HG02970 (cell line): ENCODE results near the gene REC8.

Experiments used
- ATAC-seq: cut with Tn5 transposase; IDR thresholded peaks from one replicate; pipeline ENCODE4 v1.9.1; 2021; ENCODE audit warnings: mild to moderate bottlenecking, moderate library complexity, moderate number of reproducible peaks; ENCODE audit not compliant: unreplicated experiment, low FRiP score

Gene REC8

DNA sequence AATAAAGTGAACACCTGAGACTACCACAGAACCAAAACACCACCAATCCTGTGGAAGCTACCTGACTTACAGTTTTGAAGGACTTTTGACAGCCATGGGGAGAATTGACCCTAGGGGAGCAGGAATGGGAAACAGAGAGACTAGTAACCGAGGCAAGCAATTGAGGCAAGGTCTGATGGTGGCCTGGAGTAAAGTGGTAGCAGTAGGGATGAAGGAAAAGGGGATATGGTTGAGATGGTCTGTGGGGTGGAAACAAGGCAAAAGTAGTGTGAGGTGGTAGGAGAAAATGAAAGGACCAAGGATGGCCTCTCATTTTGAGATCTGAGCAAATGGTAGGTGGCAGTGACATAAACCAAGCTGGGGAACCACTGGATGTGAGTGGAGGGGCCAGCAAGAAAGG is 15.0 kb upstream of the REC8 start:
- ATAC-seq: no peak

DNA sequence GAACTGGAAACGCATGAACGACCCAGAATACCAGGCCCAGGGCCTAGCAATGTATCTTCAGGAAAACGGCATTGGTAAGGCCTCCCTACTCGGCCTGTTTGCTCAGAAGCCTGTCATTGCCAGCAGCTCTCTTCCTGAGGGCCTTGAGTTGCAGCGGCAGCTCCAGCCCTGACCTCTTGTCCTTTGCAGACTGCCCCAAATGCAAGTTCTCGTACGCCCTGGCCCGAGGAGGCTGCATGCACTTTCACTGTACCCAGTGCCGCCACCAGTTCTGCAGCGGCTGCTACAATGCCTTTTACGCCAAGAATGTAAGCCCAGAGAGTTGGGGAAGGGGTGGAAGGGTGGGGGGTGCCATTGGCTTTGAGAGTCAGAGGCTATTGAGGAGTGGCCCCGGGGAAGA is 14.5 kb upstream of the REC8 start:
- ATAC-seq: no peak

DNA sequence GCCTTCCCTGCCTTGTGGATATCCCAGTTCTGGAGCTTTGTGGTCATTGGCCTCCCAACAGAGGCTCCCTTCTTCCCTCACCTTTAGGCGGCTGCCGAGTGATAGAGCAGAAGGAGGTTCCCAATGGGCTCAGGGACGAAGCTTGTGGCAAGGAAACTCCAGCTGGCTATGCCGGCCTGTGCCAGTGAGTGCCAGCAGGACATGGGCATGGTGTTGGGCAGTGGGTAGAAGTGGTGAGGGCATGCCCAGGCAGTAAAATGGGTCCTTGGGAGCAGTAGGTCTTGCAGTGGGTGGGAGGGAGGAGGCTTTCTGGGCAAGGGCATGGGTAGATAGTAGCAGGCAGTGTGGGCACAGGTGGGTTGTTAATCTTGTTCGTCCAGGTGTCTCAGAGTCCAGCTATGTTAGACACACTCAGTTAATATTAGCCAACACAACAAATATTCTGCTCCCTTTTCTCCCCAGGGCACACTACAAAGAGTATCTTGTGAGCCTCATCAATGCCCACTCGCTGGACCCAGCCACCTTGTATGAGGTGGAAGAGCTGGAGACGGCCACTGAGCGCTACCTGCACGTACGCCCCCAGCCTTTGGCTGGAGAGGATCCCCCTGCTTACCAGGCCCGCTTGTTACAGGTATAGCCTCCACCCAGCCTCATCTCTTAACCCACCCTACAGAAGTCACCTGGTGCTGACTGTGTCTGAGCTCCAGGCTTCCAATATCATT is 11.9 kb upstream of the REC8 start:
- ATAC-seq: no peak

DNA sequence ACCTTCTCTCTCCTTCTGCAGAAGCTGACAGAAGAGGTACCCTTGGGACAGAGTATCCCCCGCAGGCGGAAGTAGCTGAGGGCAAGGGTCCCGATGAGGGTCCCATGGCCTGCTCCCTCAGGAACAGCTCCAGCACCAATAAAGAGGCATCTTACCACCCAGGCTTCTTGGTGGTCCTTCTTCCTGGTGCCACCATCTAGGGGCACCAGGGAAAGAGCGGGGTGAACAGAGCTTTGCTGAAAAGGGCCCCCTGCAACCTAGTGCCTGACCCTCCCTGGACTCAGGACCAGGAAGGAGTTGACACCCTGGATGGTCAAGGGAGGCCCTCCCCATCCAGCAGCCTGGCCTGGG is 11.4 kb upstream of the REC8 start:
- peak; percentile 2 for ATAC-seq

DNA sequence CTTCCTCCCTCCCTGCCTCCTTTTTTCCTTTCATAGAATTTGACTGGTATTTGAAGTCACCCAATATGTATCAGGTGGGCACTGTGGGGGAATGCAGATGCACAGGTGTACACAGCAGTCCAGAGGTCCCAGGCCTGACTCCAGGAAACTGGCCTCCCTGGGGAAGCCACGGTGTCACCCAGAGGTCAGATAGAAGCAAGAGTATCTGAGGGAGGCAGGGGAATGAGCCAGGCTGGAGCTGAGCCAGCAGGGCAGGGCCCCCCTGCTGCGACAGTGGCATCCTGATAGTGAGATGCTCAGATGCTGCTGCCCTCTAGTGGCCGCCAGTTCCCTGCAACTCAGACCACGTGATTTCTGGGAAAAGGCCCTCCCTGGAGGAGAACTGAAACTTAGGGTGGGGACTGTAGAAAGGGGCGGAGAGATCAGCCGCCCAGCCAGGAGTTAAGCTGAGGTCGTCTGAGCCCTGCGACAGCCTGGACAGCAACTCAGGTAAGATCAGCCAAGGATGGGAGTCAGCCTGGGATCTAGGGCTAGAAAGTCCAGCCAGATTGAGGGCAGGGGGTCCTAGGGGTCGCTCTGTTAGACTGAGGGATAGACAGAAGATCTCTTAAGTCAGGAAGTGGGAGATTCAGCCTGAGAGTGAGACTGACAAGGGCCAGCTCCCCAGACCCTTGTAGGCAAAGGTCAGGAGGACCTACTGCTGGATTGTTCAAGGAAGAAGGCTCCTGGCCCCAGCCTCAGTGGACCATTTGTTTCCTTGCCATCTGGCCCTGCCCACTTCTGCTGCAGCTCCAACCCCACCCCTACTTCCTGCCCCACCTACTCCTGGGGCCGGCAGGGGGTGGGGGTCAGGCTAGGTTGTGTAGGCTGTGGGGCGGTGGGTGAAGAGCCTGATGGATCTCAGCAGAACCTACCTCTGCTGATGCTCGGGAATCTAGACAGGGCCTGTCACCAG is 10.8 kb upstream of the REC8 start, which contains the start of gene IRF9:
TSS of gene IRF9 (plus strand) at position 416 of the 955 bp plus-strand sequence. CDS start 880 bp downstream, outside the sequence.
- ATAC-seq: peak; percentile 73

DNA sequence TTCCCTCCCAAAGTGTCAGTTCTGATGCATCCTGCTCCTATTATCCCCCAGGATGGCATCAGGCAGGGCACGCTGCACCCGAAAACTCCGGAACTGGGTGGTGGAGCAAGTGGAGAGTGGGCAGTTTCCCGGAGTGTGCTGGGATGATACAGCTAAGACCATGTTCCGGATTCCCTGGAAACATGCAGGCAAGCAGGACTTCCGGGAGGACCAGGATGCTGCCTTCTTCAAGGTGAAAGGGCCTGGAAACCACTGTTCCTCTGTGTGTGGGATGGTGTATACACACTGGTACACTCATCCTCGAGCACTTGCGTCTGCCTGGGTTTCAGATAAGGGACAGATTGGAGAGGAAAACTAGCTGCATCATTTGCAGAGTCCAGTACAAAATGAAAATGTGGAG is 9.8 kb upstream of the REC8 start:
- no peak for ATAC-seq

DNA sequence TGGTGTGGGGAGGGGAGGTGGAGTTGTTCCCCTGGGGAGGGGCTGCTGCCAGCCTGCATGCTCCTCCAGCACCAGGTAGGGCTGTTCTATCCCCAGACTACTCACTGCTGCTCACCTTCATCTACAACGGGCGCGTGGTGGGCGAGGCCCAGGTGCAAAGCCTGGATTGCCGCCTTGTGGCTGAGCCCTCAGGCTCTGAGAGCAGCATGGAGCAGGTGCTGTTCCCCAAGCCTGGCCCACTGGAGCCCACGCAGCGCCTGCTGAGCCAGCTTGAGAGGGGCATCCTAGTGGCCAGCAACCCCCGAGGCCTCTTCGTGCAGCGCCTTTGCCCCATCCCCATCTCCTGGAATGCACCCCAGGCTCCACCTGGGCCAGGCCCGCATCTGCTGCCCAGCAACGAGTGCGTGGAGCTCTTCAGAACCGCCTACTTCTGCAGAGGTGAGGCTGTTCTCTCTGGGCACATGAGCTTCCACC is 7.3 kb upstream of the REC8 start:
- no peak for ATAC-seq

DNA sequence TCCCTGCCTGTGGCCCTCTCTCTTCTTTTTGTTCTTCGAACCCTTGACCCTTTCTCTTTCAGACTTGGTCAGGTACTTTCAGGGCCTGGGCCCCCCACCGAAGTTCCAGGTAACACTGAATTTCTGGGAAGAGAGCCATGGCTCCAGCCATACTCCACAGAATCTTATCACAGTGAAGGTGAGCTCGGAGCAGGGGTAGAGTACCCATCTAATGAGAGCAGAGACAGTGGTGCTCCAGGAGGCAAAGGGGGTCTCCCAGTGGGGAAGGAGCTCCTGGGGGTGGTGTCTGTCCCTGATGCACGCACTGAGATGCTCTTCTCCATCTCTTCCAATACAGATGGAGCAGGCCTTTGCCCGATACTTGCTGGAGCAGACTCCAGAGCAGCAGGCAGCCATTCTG is 6.1 kb upstream of the REC8 start:
- no peak for ATAC-seq

DNA sequence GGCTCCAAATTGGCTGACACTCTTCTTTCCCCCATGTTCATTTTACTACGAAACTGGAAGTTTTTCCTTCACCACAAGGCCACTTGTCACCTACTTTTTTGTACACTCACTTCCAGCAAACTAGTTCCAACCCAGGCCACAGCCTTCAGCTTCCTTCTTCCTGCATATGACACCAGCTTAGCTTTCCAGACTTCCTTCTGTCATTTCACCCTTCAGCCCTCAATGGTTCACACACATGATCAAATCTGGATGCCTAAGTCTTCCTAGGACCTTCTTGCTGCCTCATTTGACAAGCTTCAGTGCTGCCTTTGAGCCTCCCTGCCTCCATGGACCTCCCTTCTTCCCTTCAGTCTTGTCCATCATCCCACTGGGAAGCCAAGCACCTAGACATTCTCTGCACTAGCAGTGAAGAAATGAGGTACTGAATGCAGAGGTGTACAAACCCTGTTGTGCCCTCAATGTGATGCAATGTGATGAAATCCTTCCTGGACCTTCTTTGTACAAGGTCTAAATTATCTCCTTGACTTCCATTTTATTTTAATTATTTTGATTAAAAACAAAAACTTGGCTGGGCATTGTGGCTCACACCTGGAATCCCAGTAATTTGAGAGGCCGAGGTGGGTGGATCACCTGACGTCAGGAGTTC is 4.3 kb upstream of the REC8 start:
- ATAC-seq: no peak

DNA sequence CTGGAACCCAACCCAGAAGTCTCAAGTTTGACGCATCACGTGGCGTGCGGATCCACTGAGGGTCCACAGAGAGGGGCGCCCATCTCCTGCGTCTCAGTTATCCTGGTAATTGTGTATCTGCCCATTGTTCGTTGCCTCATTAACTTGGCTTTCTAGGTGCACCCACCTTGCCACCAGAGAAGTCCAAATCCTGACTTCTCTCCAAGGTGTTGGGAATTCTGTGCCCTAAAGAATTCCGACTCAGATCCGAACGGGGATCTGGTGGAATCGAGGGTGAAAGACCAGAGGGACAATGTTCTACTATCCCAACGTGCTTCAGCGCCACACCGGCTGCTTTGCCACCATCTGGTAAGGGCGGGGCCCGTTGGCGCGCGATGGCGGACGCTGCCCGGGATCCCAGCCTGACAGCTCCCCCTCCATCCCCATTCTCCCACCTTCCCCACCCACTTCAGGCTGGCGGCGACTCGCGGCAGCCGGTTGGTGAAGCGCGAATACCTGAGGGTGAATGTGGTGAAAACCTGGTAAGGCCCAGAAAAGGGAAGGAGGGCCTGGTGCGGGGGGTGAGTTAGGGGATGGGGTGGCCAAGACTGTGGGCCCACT is 481 bp downstream of the REC8 start:
- no peak for ATAC-seq

DNA sequence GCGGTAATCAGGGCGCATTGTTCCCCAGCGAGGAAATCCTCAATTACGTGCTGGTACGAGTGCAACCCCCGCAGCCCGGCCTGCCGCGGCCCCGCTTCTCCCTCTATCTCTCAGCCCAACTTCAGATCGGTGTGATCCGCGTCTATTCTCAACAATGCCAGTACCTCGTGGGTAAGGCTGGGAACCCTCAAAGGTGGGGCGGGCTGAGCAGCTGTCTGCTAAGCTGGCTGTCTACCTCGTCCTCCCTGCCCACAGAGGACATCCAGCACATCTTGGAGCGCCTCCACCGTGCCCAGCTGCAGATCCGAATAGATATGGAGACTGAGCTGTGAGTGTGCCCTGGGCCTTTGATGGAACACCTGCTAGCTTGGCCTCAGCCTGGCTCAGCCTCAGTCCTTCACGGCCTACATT is 996 bp downstream of the REC8 start:
- no peak for ATAC-seq

DNA sequence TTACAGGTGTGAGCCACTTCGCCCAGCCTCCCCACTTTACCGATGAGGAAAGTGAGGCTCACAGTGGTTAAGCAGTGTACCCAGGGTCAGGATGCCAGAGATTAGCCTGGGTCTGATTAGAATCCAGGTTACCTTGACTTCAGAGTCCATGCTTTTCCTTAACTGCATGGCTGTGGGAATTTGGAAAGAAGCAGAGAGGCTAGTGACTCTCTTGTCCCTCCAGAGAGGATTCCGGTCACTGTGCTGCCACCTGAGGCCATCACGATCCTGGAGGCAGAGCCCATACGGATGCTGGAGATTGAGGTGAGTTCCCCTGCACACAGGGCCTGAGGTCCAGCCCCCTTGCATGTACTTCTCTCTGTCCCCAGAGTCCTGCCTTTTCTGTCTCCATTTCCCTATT is 4.7 kb downstream of the REC8 start:
- ATAC-seq: no peak

DNA sequence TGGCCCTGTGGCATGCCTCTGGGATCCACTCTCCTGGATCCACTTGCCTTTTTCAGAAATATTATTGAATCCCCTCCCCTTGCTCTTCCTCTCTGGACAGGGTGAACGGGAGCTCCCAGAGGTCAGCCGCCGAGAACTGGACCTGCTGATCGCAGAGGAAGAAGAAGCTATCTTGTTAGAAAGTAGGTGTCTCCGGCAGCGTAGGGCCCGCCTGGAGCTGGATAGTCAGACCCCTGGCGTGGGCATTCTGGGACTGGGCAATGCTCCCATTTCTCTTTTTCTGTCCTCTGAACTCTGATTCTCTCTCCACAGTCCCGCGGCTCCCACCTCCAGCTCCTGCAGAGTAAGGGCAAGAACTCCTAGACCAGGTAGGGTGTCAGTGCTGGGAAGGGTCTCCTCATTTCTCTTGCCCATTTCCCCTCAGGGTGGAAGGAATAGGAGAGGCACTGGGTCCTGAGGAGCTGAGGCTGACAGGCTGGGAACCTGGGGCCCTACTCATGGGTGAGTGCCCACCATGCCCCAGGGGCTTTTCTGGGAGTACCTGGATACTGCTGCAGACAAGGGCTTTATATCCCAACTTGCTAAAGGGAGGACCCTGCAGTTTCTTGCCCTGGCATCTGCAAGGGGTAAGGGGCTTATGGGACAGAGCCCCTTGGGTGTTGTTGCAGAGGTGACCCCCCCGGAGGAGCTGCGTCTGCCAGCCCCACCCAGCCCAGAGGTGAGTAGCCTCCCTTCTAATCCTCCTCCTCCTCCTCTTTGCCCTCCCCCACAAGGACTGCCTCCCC is 5.4 kb downstream of the REC8 start:
- no peak for ATAC-seq

DNA sequence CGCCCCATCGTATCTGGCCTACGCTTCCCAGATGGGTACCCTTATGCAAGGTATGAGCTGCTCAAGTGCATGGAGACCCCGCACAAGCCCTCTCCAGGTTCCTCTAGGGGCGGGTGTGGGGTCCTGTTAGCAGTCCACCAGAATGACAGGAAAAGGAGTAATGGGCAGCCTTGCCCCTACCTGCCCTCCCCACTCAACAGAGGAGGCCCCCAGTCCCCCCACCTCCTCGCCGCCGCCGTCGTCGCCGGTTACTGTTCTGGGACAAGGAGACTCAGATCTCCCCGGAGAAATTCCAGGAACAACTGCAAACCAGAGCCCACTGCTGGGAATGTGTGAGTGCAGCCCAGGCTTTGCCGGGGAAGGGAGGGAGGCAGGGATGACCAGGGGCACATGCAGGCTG is 6.0 kb downstream of the REC8 start:
- no peak for ATAC-seq

DNA sequence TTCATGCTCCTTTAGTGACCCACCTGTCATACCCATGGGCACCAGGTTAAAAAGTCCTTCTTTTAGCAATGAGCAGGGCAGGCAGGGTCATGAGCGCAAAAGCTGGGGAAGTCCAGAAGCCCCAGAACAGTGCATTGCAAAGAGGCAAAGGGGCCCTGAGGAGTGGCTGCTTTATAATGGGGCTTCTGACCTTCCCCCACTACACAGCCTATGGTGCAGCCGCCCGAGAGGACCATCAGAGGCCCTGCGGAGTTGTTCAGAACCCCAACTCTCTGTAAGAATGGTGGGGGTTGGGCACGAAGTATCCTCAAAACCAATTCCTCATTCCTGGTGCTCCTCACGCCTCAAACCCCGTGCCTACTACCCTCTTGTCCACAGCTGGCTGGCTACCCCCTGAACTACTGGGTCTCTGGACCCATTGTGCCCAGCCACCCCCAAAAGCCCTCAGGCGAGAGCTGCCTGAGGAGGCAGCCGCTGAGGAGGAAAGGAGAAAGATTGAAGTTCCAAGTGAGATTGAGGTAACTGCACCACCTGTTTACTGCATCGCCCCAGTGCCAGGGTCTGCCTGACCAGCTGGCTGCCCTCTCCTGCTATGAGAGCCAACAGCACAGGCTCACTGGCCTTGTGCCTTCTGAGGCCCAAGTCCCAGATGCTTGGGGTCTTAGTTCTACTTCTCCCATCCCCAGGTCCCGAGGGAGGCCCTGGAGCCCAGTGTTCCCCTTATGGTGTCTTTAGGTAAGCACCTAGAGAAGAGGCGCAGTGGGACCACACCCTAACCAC is 6.7 kb downstream of the REC8 start:
- no peak for ATAC-seq

DNA sequence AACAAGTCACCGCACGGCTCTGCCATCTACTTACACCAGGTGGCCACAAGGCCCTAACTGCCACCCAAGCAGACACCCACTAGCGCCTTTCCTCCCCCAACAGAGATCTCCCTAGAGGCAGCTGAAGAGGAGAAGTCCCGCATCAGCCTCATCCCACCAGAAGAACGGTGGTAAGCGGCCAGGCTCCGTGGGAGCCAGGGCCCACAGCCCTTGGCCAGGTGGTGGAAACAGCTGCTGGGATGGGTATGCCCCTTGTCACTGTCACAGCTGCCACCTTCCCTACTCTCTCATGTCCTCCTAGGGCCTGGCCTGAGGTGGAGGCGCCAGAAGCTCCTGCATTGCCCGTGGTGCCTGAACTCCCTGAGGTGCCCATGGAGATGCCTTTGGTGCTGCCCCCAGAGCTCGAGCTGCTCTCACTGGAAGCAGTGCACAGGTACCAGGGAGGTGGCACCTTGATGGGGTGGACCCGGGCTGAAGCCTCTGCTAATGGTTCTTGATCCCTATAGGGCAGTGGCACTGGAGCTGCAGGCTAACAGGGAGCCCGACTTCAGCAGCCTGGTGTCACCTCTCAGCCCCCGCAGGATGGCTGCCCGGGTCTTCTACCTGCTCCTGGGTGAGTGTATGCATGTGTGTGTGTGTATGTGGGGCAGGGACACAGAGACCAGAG is 7.5 kb downstream of the REC8 start:
- ATAC-seq: no peak

DNA sequence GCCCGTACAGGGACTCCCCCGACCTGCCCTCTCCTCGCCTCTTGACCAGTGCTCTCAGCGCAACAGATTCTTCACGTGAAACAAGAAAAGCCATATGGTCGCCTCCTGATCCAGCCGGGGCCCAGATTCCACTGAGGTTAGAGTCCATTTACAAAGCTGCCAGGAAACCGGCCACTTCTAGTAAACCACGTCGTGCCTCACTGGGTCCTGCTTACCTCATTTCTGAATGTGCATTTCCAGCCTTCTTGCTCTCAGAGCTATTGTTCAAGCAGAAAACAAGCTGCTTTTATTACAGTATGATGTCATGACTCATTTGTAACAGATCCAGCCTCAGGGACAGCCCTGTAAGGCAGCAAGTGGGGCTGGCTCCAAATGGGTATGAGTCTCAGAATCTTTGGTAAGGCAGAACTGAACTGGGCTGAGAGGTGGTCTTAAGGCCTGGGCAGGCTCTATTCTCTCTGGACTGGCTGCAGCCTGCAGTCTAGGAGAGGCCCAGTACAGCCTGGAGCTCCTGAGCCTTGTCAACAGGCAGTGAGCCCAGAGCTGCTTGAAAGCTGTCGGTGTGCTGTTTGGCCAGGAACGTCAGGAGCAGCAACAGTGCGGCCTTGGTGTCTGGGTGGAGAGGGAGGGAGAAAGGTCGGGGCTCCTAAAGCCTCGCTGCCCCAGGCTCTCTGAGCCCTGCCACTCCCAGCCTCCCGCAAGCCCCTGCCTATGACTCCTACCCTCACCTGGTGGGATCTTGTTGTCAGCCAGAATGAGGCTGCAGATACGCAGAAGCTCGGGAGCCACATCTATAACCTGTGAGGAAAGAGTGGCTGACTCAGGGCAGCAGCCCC is 8.3 kb downstream of the REC8 start:
- no peak for ATAC-seq
